K562 (cell line): ENCODE measurements around the gene DNAJC25. TPM values are rescaled to one million over a fixed set of nuclear protein-coding genes. Genes with fewer than 3 reads are reported as not detected.

Experiments
- ATAC-seq: fragments of 200-7000 bp; cut with Tn5 transposase; 3 replicates; pipeline ENCODE4 v1.9.1; 2020; ENCODE audit warnings: moderate library complexity
- BruUV-seq: library from RNA; stranded (reverse); fragments of 400-500 nt; replicated peaks from 2 replicates; lab custom pipeline; 2021; lab: Mats Ljungman, UMichigan
- CTCF ChIA-PET: fragments of 300-600 bp; formaldehyde crosslinking; extraction: SDS; loops from one replicate; lab custom pipeline; 2021; ENCODE audit warnings: low intra/inter-chr PET ratio; lab: Yijun Ruan, JAX
- POLR2A ChIA-PET: fragments of 300-600, 350-650 bp; sonication (Branson Sonifier 250); formaldehyde crosslinking; extraction: SDS; loops from one replicate; lab custom pipeline; 2021; ENCODE audit warnings: antibody characterized with exemption, inconsistent platforms; lab: Yijun Ruan, JAX
- DNase-seq, 4 experiments: peaks; one replicate each; pipeline versions ENCODE4 v3.0.0 to v3.0.0-alpha.2; 2011 to 2018; ENCODE audit warnings: low spot score in 3 of 4, mixed read lengths in 3 of 4; ENCODE audit errors: extremely low read depth in 1 of 4
- FAIRE-seq: peaks from 2 replicates; lab custom pipeline; 2011; peaks lifted over from hg19 to GRCh38; lab: Jason Lieb, UNC
- H2AFZ ChIP-seq: 2 replicates; pipeline ENCODE4 v1.6.0; 2011; ENCODE audit warnings: low read depth, low read length, control low read depth, inconsistent platforms
- H3K27ac ChIP-seq: fragments of 200-600 bp; 3 replicates; pipeline ENCODE4 v1.8.0; 2011; ENCODE audit warnings: low read depth, mild to moderate bottlenecking, control low read depth, inconsistent platforms, low read length, moderate library complexity, mixed read lengths; ENCODE audit errors: extremely low read depth
- H3K27me3 ChIP-seq, 2 experiments: fragments of 300-600 bp in 1 of 2; 2 replicates in 1 of 2; 3 replicates in 1 of 2; pipeline versions ENCODE4 v1.6.0 to v1.8.0; 2011; ENCODE audit warnings: inconsistent platforms in 2 of 2, low read length in 2 of 2, mild to moderate bottlenecking in 1 of 2, mixed read lengths in 1 of 2, moderate library complexity in 1 of 2; ENCODE audit not compliant: control insufficient read depth in 2 of 2, insufficient read depth in 2 of 2
- H3K36me3 ChIP-seq: fragments of 300-600 bp; 3 replicates; pipeline ENCODE4 v1.8.0; 2011; ENCODE audit warnings: mild to moderate bottlenecking, low read length, inconsistent platforms; ENCODE audit not compliant: control insufficient read depth, insufficient read depth
- H3K4me1 ChIP-seq, 2 experiments: fragments of 200-600 bp in 1 of 2; replicated peaks in 1 of 2; 2 replicates in 1 of 2; 3 replicates in 1 of 2; pipeline versions ENCODE4 v1.5.1 to v1.8.0; 2011; ENCODE audit warnings: inconsistent platforms in 2 of 2, low read length in 2 of 2, mild to moderate bottlenecking in 1 of 2, mixed read lengths in 1 of 2, moderate library complexity in 1 of 2; ENCODE audit not compliant: control insufficient read depth in 2 of 2, insufficient read depth in 2 of 2
- H3K4me2 ChIP-seq: 2 replicates; pipeline ENCODE4 v1.6.1; 2011; ENCODE audit warnings: low read length, control low read depth, inconsistent platforms, mixed read lengths; ENCODE audit not compliant: insufficient read depth
- H3K4me3 ChIP-seq: fragments of 200-600 bp; sonication (generic), shearing (Covaris generic); 2 replicates; pipeline ENCODE4 v1.5.1; 2016; ENCODE audit warnings: control low read depth, inconsistent platforms
- H3K79me2 ChIP-seq: fragments of 200-600 bp; 3 replicates; pipeline ENCODE4 v1.8.0; 2011; ENCODE audit warnings: low read length, inconsistent platforms; ENCODE audit not compliant: control insufficient read depth, insufficient read depth
- H3K9ac ChIP-seq, 2 experiments: 2 replicates each; pipeline versions ENCODE4 v1.6.0 to v1.6.1; 2011; ENCODE audit warnings: low read depth in 2 of 2, low read length in 2 of 2, control low read depth in 1 of 2, inconsistent platforms in 1 of 2, mild to moderate bottlenecking in 1 of 2, mixed read lengths in 1 of 2; ENCODE audit not compliant: insufficient read depth in 1 of 2
- H3K9me1 ChIP-seq: one replicate; pipeline ENCODE4 v1.6.0; 2011; ENCODE audit warnings: inconsistent platforms, mild to moderate bottlenecking, low read length, moderate library complexity; ENCODE audit not compliant: control insufficient read depth, insufficient read depth
- H3K9me3 ChIP-seq: replicated peaks from 2 replicates; pipeline ENCODE4 v1.5.1; 2011; ENCODE audit warnings: low read depth, low read length, inconsistent platforms; ENCODE audit not compliant: control insufficient read depth, insufficient read depth
- H4K20me1 ChIP-seq: replicated peaks from 2 replicates; pipeline ENCODE4 v1.6.1; 2011; ENCODE audit warnings: low read length, inconsistent platforms, mixed read lengths; ENCODE audit not compliant: control insufficient read depth, insufficient read depth
- ADNP ChIP-seq: fragments of 200-800 bp; sonication (Bioruptor generic); IDR thresholded peaks from 2 replicates; pipeline ENCODE4 v1.6.1; 2016; ENCODE audit warnings: missing genetic modification characterization, missing compliant biosample characterization
- ARID2 ChIP-seq: fragments of 450-650 bp; IDR thresholded peaks from 2 replicates; pipeline ENCODE4 v1.6.1; 2017; ENCODE audit warnings: antibody characterized with exemption, mild to moderate bottlenecking
- C11orf30 ChIP-seq: fragments of 450-650 bp; IDR thresholded peaks from 2 replicates; pipeline ENCODE4 v1.6.1; 2016; ENCODE audit warnings: low read depth, mild to moderate bottlenecking
- FOXA1 ChIP-seq: fragments of 450-650 bp; IDR thresholded peaks from 2 replicates; pipeline ENCODE4 v1.6.1; 2016; ENCODE audit warnings: mild to moderate bottlenecking, borderline replicate concordance
- FOXJ2 ChIP-seq: fragments of 200-800 bp; sonication (Bioruptor generic); IDR thresholded peaks from 2 replicates; pipeline ENCODE4 v1.6.1; 2016; ENCODE audit warnings: missing genetic modification characterization, missing compliant biosample characterization
- FOXP1 ChIP-seq: sonication (generic); formaldehyde crosslinking; IDR thresholded peaks from 2 replicates; pipeline ENCODE4 v1.8.0; 2022; ENCODE audit warnings: mild to moderate bottlenecking, missing genetic modification reagents
- PYGO2 ChIP-seq: fragments of 450-650 bp; IDR thresholded peaks from 2 replicates; pipeline ENCODE4 v1.6.1; 2016; ENCODE audit warnings: mild to moderate bottlenecking, missing genetic modification characterization, moderate library complexity, missing compliant biosample characterization
- RBBP5 ChIP-seq: fragments of 200-600 bp; sonication (generic); IDR thresholded peaks from 2 replicates; pipeline ENCODE4 v1.6.1; 2012; ENCODE audit warnings: borderline replicate concordance, mild to moderate bottlenecking, low read length, control low read depth, inconsistent platforms; ENCODE audit not compliant: insufficient read depth, poor library complexity, severe bottlenecking
- SMC3 ChIP-seq: conservative IDR thresholded peaks from 2 replicates; pipeline ENCODE4 v1.6.1; 2011; ENCODE audit warnings: low read depth, low read length, improper control_type of control experiment; ENCODE audit not compliant: insufficient read depth
- WGBS: fragments of 100-300 bp; shearing (Covaris generic); methylation state at CpG from one replicate; pipeline ENCODE4 v1.1.6; 2016; ENCODE audit warnings: low coverage, mixed read lengths; ENCODE audit not compliant: insufficient coverage; ENCODE audit errors: missing lambda C conversion rate; 5-methylcytosine and 5-hydroxymethylcytosine counted together
- in situ Hi-C: fragments of 300-500 bp; cut with MboI; formaldehyde crosslinking; loops from 4 replicates; pipeline ENCODE4 v1.15.0; 2018; ENCODE audit warnings: inconsistent platforms, mixed read lengths
- intact Hi-C: fragments of 100-400 bp; cut with micrococcal nuclease; formaldehyde crosslinking; loops from 2 replicates; pipeline ENCODE4 v1.14.2; 2022
- polyA plus RNA-seq, 8 experiments: library from polyadenylated mRNA; depleted of rRNA in 4 of 8; stranded (reverse) in 5 of 8; unstranded in 3 of 8; fragments of >200 nt; fragmentation: Nextera tagmentation in 2 of 8; fragmentation: Illumina TruSeq in 1 of 8; extraction: Ambion mirVana in 2 of 8; extraction: Trizol in 1 of 8; gene quantifications; 2 replicates each; pipeline versions ENCODE4 v1.2.1 to v1.2.3, GENCODE V29; 2011 to 2014; ENCODE audit warnings: inconsistent platforms in 1 of 8, missing spikeins in 1 of 8
- total RNA-seq, 7 experiments: library from RNA; depleted of rRNA in 6 of 7; stranded (reverse); fragments of >200 nt in 6 of 7; fragmentation: Illumina TruSeq in 2 of 7; extraction: Trizol in 2 of 7; gene quantifications; 2 replicates each; pipeline versions ENCODE4 v1.2.1 to v1.2.3, GENCODE V29; 2011 to 2021; ENCODE audit warnings: low replicate concordance in 1 of 7
- TF ChIP-seq, protein P1 (sequence below): sonication (generic); formaldehyde crosslinking; IDR thresholded peaks from 2 replicates; pipeline ENCODE4 v1.8.1; 2023; ENCODE audit warnings: mild to moderate bottlenecking, missing genetic modification reagents
- TF ChIP-seq, protein P2 (sequence below), 2 experiments: fragments of 450-650 bp in 1 of 2; sonication (generic) in 1 of 2; formaldehyde crosslinking in 1 of 2; IDR thresholded peaks in 1 of 2; conservative IDR thresholded peaks in 1 of 2; 2 replicates each; pipeline versions ENCODE4 v1.6.1 to v1.8.1; 2016 to 2023; ENCODE audit warnings: mild to moderate bottlenecking in 2 of 2, moderate library complexity in 2 of 2, inconsistent platforms in 1 of 2, missing genetic modification reagents in 1 of 2
- TF ChIP-seq, protein P3 (sequence below): IDR thresholded peaks from 2 replicates; pipeline ENCODE4 v1.6.1; 2012; ENCODE audit warnings: low read depth, low read length, improper control_type of control experiment, borderline replicate concordance
- TF ChIP-seq, protein P4 (sequence below), 3 experiments: IDR thresholded peaks in 2 of 3; conservative IDR thresholded peaks in 1 of 3; 2 replicates each; pipeline ENCODE4 v1.5.1; 2011 to 2012; ENCODE audit warnings: low read length in 3 of 3, mild to moderate bottlenecking in 3 of 3, control low read depth in 2 of 3, improper control_type of control experiment in 1 of 3, inconsistent platforms in 1 of 3, low read depth in 1 of 3, mixed read lengths in 1 of 3, moderate library complexity in 1 of 3; ENCODE audit not compliant: insufficient read depth in 2 of 3

DNAJC25 gene
- total and polyA plus RNA-seq, 9 of the 15 experiments (the other 6 are each of a cell fraction or from before 2014, with no cell fraction given), result 3.7 to 11.2 (median 7.1) TPM

DNA sequence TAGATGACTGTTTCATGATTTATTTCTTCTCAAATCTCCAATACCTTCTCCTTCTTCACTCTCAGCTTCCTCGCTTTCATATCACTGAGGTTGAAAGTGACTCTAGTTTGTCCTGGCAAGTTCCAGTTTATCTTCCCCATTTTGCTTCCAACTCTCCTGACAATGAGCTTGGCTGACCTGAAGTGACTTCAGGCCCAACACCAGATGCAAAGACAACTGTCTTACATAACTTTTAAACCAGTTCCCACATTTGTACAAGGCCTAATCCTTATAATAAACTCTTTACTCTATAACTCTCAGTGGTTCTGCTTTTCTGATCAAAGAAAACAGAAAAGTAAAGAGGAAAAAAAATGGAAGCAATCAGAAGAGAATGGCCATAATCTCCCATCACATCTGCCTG, 52.3 kb downstream of the DNAJC25 start (continued):
- TF ChIP-seq SMC3 (no peak), ARID2 (no peak)
- TF ChIP-seq, all 486 proteins: peak for 0

DNA sequence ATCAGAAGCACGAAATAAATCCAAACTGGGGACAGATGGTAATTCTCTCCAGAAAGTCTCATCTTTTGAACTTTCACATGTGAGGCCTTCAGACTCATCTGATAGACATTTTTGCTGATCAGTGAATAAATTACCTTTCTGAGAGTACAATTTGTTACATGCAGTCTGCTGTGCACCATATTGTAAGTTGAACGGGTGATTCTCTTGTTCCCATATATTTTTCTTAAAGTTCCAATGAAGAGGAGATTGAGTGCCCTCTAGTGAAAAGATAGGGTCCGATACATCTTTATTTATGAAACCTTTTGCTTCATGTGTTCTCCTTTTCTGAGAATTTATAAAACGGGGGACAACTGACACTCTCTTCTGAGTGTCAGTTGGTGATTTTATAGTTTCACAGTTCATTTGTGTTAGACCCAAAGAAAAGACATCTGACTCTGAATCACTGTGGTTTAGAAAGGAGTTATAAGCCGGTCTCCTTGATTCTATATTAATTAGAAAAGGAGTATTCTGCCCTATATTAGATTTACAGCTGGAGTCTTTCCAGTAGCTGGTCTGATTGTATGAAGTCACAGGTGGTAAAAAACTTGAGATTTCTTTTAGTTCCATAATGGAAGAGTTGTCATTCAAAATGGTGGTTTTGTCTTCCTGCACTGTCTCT, 60.7 kb downstream of the DNAJC25 start:
- no peaks in the 10 kb centered on the region for H3K79me2 ChIP-seq
- DNase-seq (peak in 2 of 4 experiments; percentile 16 to 39), FAIRE-seq (peak; percentile 35), ATAC-seq (peak; percentile 63)
- intact Hi-C loops, result loop anchor here (1.0 kb wide), 1 partner anchor 94 kb away; no protein-coding TSS in a partner anchor
- BruUV-seq, result no TSS peak
- H2AFZ ChIP-seq, result no peak overlapping the region
- ChIA-PET POLR2A (interaction anchor here (0.6 kb wide), 1 partner anchor 10 kb away, joined by 3 read pairs; no protein-coding TSS in a partner anchor), CTCF (interaction anchor here (1.1 kb wide), 1 partner anchor 95 kb away, joined by 5 read pairs; no protein-coding TSS in a partner anchor)
- no peaks in the 10 kb centered on the region for H3K27me3 ChIP-seq
- 35% methylated on average over 5 of the region's 5 CpGs for WGBS
- H3K9me1 ChIP-seq, result no peaks in the 10 kb centered on the region
- H3K4me1 ChIP-seq, result no peaks in the 10 kb centered on the region
- H3K9ac ChIP-seq, result no peak overlapping the region
- H3K36me3 ChIP-seq, result no peaks in the 10 kb centered on the region
- in situ Hi-C loops, result no loop called here
- no peak overlapping the region for H3K27ac ChIP-seq
- no peak overlapping the region for H3K4me3 ChIP-seq
- no peaks in the 10 kb centered on the region for H4K20me1 ChIP-seq
- no peaks in the 10 kb centered on the region for H3K9me3 ChIP-seq
- H3K4me2 ChIP-seq, result no peak overlapping the region
- no peak for TF ChIP-seq PYGO2 (tag)
- TF ChIP-seq, protein P1, sequence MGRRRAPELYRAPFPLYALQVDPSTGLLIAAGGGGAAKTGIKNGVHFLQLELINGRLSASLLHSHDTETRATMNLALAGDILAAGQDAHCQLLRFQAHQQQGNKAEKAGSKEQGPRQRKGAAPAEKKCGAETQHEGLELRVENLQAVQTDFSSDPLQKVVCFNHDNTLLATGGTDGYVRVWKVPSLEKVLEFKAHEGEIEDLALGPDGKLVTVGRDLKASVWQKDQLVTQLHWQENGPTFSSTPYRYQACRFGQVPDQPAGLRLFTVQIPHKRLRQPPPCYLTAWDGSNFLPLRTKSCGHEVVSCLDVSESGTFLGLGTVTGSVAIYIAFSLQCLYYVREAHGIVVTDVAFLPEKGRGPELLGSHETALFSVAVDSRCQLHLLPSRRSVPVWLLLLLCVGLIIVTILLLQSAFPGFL, result no peak
- TF ChIP-seq FOXA1, result no peak
- TF ChIP-seq ADNP (tag), result no peak
- TF ChIP-seq, protein P2, sequence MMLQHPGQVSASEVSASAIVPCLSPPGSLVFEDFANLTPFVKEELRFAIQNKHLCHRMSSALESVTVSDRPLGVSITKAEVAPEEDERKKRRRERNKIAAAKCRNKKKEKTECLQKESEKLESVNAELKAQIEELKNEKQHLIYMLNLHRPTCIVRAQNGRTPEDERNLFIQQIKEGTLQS (IDR thresholded peaks at IDR 0.05), result no peak
- TF ChIP-seq, protein P2 (CRISPR knock-in tag; conservative IDR thresholded peaks at IDR 0.05), result no peak
- no peak for TF ChIP-seq RBBP5
- TF ChIP-seq, protein P3, sequence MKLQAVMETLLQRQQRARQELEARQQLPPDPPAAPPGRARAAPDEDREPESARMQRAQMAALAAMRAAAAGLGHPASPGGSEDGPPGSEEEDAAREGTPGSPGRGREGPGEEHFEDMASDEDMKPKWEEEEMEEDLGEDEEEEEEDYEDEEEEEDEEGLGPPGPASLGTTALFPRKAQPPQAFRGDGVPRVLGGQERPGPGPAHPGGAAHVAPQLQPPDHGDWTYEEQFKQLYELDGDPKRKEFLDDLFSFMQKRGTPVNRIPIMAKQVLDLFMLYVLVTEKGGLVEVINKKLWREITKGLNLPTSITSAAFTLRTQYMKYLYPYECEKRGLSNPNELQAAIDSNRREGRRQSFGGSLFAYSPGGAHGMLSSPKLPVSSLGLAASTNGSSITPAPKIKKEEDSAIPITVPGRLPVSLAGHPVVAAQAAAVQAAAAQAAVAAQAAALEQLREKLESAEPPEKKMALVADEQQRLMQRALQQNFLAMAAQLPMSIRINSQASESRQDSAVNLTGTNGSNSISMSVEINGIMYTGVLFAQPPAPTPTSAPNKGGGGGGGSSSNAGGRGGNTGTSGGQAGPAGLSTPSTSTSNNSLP, result peak; percentile 75; the same call in 1 of the 2 replicates
- TF ChIP-seq FOXJ2 (tag), result no peak
- TF ChIP-seq FOXP1 (CRISPR knock-in tag), result no peak
- TF ChIP-seq, protein P4, sequence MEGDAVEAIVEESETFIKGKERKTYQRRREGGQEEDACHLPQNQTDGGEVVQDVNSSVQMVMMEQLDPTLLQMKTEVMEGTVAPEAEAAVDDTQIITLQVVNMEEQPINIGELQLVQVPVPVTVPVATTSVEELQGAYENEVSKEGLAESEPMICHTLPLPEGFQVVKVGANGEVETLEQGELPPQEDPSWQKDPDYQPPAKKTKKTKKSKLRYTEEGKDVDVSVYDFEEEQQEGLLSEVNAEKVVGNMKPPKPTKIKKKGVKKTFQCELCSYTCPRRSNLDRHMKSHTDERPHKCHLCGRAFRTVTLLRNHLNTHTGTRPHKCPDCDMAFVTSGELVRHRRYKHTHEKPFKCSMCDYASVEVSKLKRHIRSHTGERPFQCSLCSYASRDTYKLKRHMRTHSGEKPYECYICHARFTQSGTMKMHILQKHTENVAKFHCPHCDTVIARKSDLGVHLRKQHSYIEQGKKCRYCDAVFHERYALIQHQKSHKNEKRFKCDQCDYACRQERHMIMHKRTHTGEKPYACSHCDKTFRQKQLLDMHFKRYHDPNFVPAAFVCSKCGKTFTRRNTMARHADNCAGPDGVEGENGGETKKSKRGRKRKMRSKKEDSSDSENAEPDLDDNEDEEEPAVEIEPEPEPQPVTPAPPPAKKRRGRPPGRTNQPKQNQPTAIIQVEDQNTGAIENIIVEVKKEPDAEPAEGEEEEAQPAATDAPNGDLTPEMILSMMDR (IDR thresholded peaks at IDR 0.05 in 2 of 3, conservative IDR thresholded peaks at IDR 0.05 in 1 of 3; ENCODE audit: insufficient read depth in 2 of 3, low read depth in 1 of 3, low read length in 3 of 3), result peak; percentile 36 to 67 (median 43); a peak in 5 of 6 replicates
- peak; percentile 65 for TF ChIP-seq C11orf30
